ENCODE results near the gene EEF2K. TPM values are rescaled to one million over a fixed set of nuclear protein-coding genes. Genes with fewer than 3 reads are reported as not detected.
A peak's percentile ranks its signal among the peaks of the same experiment; 100 is the strongest.

EEF2K gene
- total and polyA plus RNA-seq, 2 of the 13 experiments (the other 11 are each of a cell fraction or from before 2014, with no cell fraction given): 22.0 to 23.8 TPM

DNA sequence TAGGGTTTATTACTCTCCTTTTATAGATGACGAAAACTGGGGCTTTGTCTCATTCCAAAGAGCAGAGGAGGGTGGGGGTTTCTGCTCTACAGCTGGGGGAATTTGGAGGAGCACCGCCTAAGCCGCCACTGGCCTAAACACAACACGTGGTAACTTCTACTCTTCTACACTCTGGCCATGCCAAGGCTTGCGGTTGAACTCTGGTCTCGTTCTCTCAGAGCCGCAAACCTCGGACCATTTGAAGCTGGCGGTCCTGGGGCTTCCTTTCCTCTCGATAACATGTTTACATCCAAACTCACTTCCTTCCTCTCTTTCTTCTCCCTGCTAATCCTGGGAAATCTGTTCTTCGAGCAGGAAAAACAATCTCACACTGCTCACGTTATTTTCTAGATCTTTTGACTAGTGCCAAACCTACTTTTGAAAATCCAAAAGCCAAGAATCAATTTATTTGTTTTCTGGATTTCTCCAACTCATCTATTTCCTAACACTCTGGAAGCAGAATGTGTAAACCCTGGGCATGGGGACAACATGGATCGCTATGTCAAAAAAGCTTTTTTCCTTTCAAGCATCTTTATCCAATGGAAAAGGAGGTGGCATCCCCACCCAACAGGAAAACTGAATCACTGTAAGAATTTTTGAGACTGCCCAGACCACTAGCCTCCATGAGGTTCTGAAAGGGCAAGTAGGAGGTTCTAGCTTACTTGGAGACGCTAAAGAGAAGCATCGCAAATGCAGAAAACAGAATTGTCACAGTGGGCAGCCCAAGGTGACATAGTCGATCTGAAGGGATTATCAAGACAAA lies 13.6 kb upstream of the EEF2K start (continued):
- TF ChIP-seq, protein P1, sequence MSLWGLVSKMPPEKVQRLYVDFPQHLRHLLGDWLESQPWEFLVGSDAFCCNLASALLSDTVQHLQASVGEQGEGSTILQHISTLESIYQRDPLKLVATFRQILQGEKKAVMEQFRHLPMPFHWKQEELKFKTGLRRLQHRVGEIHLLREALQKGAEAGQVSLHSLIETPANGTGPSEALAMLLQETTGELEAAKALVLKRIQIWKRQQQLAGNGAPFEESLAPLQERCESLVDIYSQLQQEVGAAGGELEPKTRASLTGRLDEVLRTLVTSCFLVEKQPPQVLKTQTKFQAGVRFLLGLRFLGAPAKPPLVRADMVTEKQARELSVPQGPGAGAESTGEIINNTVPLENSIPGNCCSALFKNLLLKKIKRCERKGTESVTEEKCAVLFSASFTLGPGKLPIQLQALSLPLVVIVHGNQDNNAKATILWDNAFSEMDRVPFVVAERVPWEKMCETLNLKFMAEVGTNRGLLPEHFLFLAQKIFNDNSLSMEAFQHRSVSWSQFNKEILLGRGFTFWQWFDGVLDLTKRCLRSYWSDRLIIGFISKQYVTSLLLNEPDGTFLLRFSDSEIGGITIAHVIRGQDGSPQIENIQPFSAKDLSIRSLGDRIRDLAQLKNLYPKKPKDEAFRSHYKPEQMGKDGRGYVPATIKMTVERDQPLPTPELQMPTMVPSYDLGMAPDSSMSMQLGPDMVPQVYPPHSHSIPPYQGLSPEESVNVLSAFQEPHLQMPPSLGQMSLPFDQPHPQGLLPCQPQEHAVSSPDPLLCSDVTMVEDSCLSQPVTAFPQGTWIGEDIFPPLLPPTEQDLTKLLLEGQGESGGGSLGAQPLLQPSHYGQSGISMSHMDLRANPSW (CRISPR knock-in tag; IDR thresholded peaks at IDR 0.05; ENCODE audit: borderline replicate concordance): no peak
- TF ChIP-seq POLR2AphosphoS5 (IDR thresholded peaks at IDR 0.05; ENCODE audit: low read depth, low read length) (peak; percentile 83), STAG1 (CRISPR knock-in tag; IDR thresholded peaks at IDR 0.05) (no peak), SMAD3 (CRISPR knock-in tag; IDR thresholded peaks at IDR 0.05) (peak; percentile 96), ZNF333 (CRISPR knock-in tag; IDR thresholded peaks at IDR 0.05; ENCODE audit: borderline replicate concordance) (no peak), EED (CRISPR knock-in tag; IDR thresholded peaks at IDR 0.05) (no peak), ZNF563 (CRISPR knock-in tag; IDR thresholded peaks at IDR 0.05) (peak; percentile 78; the same call in 1 of the 2 replicates), ZC3H4 (CRISPR knock-in tag; IDR thresholded peaks at IDR 0.05; ENCODE audit: borderline replicate concordance) (no peak), ZNF101 (CRISPR knock-in tag; IDR thresholded peaks at IDR 0.05; ENCODE audit: borderline replicate concordance, low read depth) (no peak), ZNF263 (CRISPR knock-in tag; IDR thresholded peaks at IDR 0.05) (peak; percentile 83), ESRRA (CRISPR knock-in tag; IDR thresholded peaks at IDR 0.05; ENCODE audit: low read depth) (no peak), ZNF775 (CRISPR knock-in tag; IDR thresholded peaks at IDR 0.05; ENCODE audit: borderline replicate concordance) (peak; percentile 98), PCBP2 (optimal IDR thresholded peaks at IDR 0.05; ENCODE audit: low read depth, low read length, poor library complexity, severe bottlenecking) (no peak)
- TF ChIP-seq, protein P2, sequence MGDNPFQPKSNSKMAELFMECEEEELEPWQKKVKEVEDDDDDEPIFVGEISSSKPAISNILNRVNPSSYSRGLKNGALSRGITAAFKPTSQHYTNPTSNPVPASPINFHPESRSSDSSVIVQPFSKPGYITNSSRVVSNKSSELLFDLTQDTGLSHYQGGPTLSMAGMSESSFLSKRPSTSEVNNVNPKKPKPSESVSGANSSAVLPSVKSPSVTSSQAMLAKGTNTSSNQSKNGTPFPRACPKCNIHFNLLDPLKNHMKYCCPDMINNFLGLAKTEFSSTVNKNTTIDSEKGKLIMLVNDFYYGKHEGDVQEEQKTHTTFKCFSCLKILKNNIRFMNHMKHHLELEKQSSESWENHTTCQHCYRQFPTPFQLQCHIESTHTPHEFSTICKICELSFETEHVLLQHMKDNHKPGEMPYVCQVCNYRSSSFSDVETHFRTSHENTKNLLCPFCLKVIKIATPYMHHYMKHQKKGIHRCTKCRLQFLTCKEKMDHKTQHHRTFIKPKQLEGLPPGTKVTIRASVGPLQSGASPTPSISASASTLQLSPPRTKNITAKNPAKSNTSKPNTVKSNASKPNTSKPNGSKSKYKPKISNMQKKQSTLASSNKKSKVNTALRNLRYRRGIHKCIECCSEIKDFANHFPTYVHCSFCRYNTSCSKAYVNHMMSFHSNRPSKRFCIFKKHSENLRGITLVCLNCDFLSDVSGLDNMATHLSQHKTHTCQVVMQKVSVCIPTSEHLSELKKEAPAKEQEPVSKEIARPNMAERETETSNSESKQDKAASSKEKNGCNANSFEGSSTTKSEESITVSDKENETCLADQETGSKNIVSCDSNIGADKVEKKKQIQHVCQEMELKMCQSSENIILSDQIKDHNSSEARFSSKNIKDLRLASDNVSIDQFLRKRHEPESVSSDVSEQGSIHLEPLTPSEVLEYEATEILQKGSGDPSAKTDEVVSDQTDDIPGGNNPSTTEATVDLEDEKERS (CRISPR knock-in tag; IDR thresholded peaks at IDR 0.05): peak; percentile 53; the same call in 1 of the 2 replicates
- TF ChIP-seq, protein P3, sequence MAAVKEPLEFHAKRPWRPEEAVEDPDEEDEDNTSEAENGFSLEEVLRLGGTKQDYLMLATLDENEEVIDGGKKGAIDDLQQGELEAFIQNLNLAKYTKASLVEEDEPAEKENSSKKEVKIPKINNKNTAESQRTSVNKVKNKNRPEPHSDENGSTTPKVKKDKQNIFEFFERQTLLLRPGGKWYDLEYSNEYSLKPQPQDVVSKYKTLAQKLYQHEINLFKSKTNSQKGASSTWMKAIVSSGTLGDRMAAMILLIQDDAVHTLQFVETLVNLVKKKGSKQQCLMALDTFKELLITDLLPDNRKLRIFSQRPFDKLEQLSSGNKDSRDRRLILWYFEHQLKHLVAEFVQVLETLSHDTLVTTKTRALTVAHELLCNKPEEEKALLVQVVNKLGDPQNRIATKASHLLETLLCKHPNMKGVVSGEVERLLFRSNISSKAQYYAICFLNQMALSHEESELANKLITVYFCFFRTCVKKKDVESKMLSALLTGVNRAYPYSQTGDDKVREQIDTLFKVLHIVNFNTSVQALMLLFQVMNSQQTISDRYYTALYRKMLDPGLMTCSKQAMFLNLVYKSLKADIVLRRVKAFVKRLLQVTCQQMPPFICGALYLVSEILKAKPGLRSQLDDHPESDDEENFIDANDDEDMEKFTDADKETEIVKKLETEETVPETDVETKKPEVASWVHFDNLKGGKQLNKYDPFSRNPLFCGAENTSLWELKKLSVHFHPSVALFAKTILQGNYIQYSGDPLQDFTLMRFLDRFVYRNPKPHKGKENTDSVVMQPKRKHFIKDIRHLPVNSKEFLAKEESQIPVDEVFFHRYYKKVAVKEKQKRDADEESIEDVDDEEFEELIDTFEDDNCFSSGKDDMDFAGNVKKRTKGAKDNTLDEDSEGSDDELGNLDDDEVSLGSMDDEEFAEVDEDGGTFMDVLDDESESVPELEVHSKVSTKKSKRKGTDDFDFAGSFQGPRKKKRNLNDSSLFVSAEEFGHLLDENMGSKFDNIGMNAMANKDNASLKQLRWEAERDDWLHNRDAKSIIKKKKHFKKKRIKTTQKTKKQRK (IDR thresholded peaks at IDR 0.05; ENCODE audit: low read length): no peak
- TF ChIP-seq, protein P4, sequence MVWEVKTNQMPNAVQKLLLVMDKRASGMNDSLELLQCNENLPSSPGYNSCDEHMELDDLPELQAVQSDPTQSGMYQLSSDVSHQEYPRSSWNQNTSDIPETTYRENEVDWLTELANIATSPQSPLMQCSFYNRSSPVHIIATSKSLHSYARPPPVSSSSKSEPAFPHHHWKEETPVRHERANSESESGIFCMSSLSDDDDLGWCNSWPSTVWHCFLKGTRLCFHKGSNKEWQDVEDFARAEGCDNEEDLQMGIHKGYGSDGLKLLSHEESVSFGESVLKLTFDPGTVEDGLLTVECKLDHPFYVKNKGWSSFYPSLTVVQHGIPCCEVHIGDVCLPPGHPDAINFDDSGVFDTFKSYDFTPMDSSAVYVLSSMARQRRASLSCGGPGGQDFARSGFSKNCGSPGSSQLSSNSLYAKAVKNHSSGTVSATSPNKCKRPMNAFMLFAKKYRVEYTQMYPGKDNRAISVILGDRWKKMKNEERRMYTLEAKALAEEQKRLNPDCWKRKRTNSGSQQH (CRISPR knock-in tag; IDR thresholded peaks at IDR 0.05; ENCODE audit: low read depth): no peak; the same call in 1 of the 2 replicates
- TF ChIP-seq, protein P5, sequence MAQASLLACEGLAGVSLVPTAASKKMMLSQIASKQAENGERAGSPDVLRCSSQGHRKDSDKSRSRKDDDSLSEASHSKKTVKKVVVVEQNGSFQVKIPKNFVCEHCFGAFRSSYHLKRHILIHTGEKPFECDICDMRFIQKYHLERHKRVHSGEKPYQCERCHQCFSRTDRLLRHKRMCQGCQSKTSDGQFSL (CRISPR knock-in tag; IDR thresholded peaks at IDR 0.05): peak; percentile 54; the same call in 1 of the 2 replicates

Data from HepG2 (cell line).